CD4-positive, alpha-beta T cell treated with Interleukin-6 at 100 ng/mL for 8 hours (primary cell): ENCODE results near the gene PYGB.
"Not testable (repeated sequence)": the region's sequence is repeated elsewhere in the genome, so short reads cannot be mapped to it uniquely, and the experiment has no call there.

Source experiments
- DNase-seq: peaks from one replicate; pipeline ENCODE4 v3.0.0-alpha.2; 2020; ENCODE audit warnings: mixed read lengths, low spot score

Gene PYGB

GRCh38 chr20:25314497-25315417 lies 66.9 kb downstream of the PYGB start:
- no peak for DNase-seq

- DNase-seq: no peak
These were observed 67.7 kb downstream of the PYGB start for GRCh38 chr20:25315418-25316210.

GRCh38 chr20:25316506-25317190 lies 68.8 kb downstream of the PYGB start:
- DNase-seq: no peak

- DNase-seq: no peak
These were observed 69.6 kb downstream of the PYGB start for GRCh38 chr20:25317351-25318075.

GRCh38 chr20:25318471-25319240 lies 70.8 kb downstream of the PYGB start:
- no peak for DNase-seq

- no peak for DNase-seq
These were observed 71.6 kb downstream of the PYGB start for GRCh38 chr20:25319241-25320034.

GRCh38 chr20:25320035-25320800 lies 72.3 kb downstream of the PYGB start:
- DNase-seq: no peak

GRCh38 chr20:25321262-25321831 lies 73.5 kb downstream of the PYGB start:
- no peak for DNase-seq

- DNase-seq: no peak
These were observed 74.1 kb downstream of the PYGB start for GRCh38 chr20:25321991-25322390.

- no peak for DNase-seq
These were observed 75.8 kb downstream of the PYGB start for GRCh38 chr20:25323496-25324246.

GRCh38 chr20:25324412-25324811 lies 76.5 kb downstream of the PYGB start:
- no peak for DNase-seq

GRCh38 chr20:25325073-25325472 lies 77.2 kb downstream of the PYGB start:
- DNase-seq: no peak

GRCh38 chr20:25325997-25326396 lies 78.1 kb downstream of the PYGB start:
- DNase-seq: no peak

- no peak for DNase-seq
These were observed 79.8 kb downstream of the PYGB start for GRCh38 chr20:25327521-25328235.

- DNase-seq: no peak
These were observed 81.1 kb downstream of the PYGB start for GRCh38 chr20:25328954-25329498.

GRCh38 chr20:25334972-25335371 lies 87.1 kb downstream of the PYGB start:
- not testable (repeated sequence) for DNase-seq
